Loucy (cell line): ENCODE data around the gene HSPA6.

Source experiments
- CTCF ChIP-seq: fragments of 200-600 bp; sonication (generic); conservative IDR thresholded peaks from 2 replicates; pipeline ENCODE4 v1.5.1; 2014; ENCODE audit warnings: mild to moderate bottlenecking, antibody characterized with exemption, low read length
- EZH2phosphoT487 ChIP-seq: fragments of 200-600 bp; IDR thresholded peaks from 2 replicates; pipeline ENCODE4 v1.6.1; 2018; ENCODE audit warnings: antibody characterized with exemption, mild to moderate bottlenecking, moderate library complexity, borderline replicate concordance

GRCh38 chr1:161482610-161483009 is 41.7 kb upstream of the HSPA6 start:
- TF ChIP-seq CTCF, result no peak
- TF ChIP-seq EZH2phosphoT487, result no peak
